Endothelial cell (in vitro differentiated cells): ENCODE results near the gene ADCY6. TPM values are rescaled to one million over a fixed set of nuclear protein-coding genes. Genes with fewer than 3 reads are reported as not detected.

Experiments used
- DNase-seq: peaks from one replicate; pipeline ENCODE4 v3.0.0; 2021; ENCODE audit warnings: low spot score
- H3K27ac Mint-ChIP-seq: one replicate; pipeline ENCODE4 v1.8.0; 2021; ENCODE audit warnings: mixed read lengths, inconsistent platforms; ENCODE audit not compliant: unreplicated experiment
- H3K27me3 Mint-ChIP-seq: one replicate; pipeline ENCODE4 v1.8.0; 2021; ENCODE audit warnings: mild to moderate bottlenecking, moderate library complexity, mixed read lengths, inconsistent platforms; ENCODE audit not compliant: unreplicated experiment
- H3K36me3 Mint-ChIP-seq: one replicate; pipeline ENCODE4 v1.8.0; 2021; ENCODE audit warnings: mild to moderate bottlenecking, low read depth, mixed read lengths, inconsistent platforms; ENCODE audit not compliant: unreplicated experiment
- H3K4me1 Mint-ChIP-seq: one replicate; pipeline ENCODE4 v1.8.0; 2021; ENCODE audit warnings: mild to moderate bottlenecking, mixed read lengths, inconsistent platforms; ENCODE audit not compliant: unreplicated experiment
- H3K4me3 Mint-ChIP-seq: one replicate; pipeline ENCODE4 v1.8.0; 2021; ENCODE audit warnings: mild to moderate bottlenecking, mixed read lengths, inconsistent platforms; ENCODE audit not compliant: unreplicated experiment
- H3K9me3 Mint-ChIP-seq: one replicate; pipeline ENCODE4 v1.8.0; 2021; ENCODE audit warnings: mixed read lengths, inconsistent platforms; ENCODE audit not compliant: unreplicated experiment
- CTCF ChIP-seq: fragments of 200-600 bp; sonication (generic); IDR thresholded peaks from one replicate; pipeline ENCODE4 v1.5.0; 2021; ENCODE audit warnings: antibody characterized with exemption; ENCODE audit not compliant: unreplicated experiment
- total RNA-seq: library from RNA; stranded (reverse); fragmentation: NEBNext Ultra II Directional; extraction: Animal tissue kit (Norgen Biotek cat#: 25700); gene quantifications from one replicate; pipeline ENCODE4 v1.2.1, GENCODE V29; 2021; ENCODE audit not compliant: unreplicated experiment

Gene ADCY6
- total RNA-seq, 1 donor from 2014 or later: 31.6 TPM

DNA sequence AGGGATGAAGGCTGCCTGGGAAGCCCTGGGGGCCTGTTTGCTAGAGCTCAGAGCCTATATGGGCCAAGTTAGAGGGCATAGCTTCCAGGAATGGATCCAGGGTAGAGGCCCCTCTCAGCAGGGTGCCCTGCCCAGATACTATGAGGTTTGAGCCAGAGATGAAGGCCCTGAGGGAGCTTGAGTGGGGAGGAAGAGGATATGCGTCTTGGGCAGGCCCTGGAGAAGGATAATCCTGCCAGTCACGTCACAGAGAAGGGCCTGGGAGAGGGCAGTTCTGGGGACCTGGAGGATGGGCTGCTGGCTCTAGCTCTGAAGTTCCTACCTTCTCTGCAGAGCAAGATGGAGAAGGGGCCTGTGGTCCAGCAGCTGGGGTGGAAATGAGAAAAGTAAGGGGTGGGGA is 23.5 kb upstream of the ADCY6 start:
- Mint-ChIP-seq H3K9me3 (no peaks in the 10 kb centered on the region), H3K36me3 (peaks cover 10% of the 10 kb centered on the region), H3K4me3 (no peak overlapping the region), H3K27me3 (peaks cover 12% of the 10 kb centered on the region), H3K4me1 (peaks cover 32% of the 10 kb centered on the region), H3K27ac (no peak overlapping the region)
- no peak for TF ChIP-seq CTCF
- no peak for DNase-seq

- no peak overlapping the region for H3K27ac Mint-ChIP-seq
- H3K4me1 Mint-ChIP-seq: peaks cover 26% of the 10 kb centered on the region
- DNase-seq: no peak
- no peaks in the 10 kb centered on the region for H3K9me3 Mint-ChIP-seq
- peaks cover 4% of the 10 kb centered on the region for H3K36me3 Mint-ChIP-seq
- no peak for TF ChIP-seq CTCF
- no peak overlapping the region for H3K4me3 Mint-ChIP-seq
- peaks cover 12% of the 10 kb centered on the region for H3K27me3 Mint-ChIP-seq
These were observed 22.7 kb upstream of the ADCY6 start for GRCh38 chr12:48811437-48812090.

- Mint-ChIP-seq H3K27ac (no peak overlapping the region), H3K27me3 (peaks cover 12% of the 10 kb centered on the region), H3K4me1 (peaks cover 21% of the 10 kb centered on the region), H3K4me3 (no peak overlapping the region), H3K9me3 (no peaks in the 10 kb centered on the region), H3K36me3 (no peaks in the 10 kb centered on the region)
- TF ChIP-seq CTCF: no peak
- no peak for DNase-seq
These were observed 22.1 kb upstream of the ADCY6 start for GRCh38 chr12:48810903-48811431.

GRCh38 chr12:48807981-48808380 is 19.1 kb upstream of the ADCY6 start:
- TF ChIP-seq CTCF: no peak

DNA sequence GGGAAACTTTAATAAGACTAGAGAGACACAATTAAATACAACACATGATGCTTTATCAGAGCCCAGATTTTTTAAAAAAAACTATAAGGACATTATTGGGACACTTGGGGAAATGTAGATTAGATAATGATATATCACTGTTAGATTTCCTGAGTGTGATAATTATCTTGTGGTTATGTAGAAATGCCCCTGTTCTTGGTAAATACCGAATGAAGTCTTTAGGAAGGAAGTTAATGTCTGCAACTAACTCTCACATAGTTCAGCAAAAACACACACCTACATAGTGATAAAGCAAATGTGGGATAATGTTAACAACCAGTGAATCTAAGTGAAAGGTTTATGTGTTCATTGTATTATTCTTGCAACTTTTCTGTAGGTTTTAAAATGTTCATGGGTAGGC is 14.8 kb upstream of the ADCY6 start:
- Mint-ChIP-seq H3K4me1 (peaks cover 10% of the 10 kb centered on the region), H3K27ac (no peak overlapping the region), H3K27me3 (no peaks in the 10 kb centered on the region), H3K4me3 (no peak overlapping the region), H3K9me3 (no peaks in the 10 kb centered on the region), H3K36me3 (no peaks in the 10 kb centered on the region)
- no peak for TF ChIP-seq CTCF
- no peak for DNase-seq

More at GRCh38 chr12:48807981-48808380, 19.1 kb upstream of the ADCY6 start:
- no peak for DNase-seq
- Mint-ChIP-seq H3K4me1 (peaks cover 9% of the 10 kb centered on the region), H3K4me3 (no peak overlapping the region), H3K36me3 (no peaks in the 10 kb centered on the region), H3K27me3 (peaks cover 5% of the 10 kb centered on the region), H3K27ac (no peak overlapping the region), H3K9me3 (no peaks in the 10 kb centered on the region)
